ENCODE results near the gene FBP2. TPM values are rescaled to one million over a fixed set of nuclear protein-coding genes. Genes with fewer than 3 reads are reported as not detected.

The FBP2 gene
- total and polyA plus RNA-seq, 2 of the 8 experiments (the other 6 are each of a cell fraction or from before 2014, with no cell fraction given), result not detected

GRCh38 chr9:94631599-94631998 lies 38.0 kb upstream of the FBP2 start:
- H3K23ac ChIP-seq (ENCODE audit: insufficient read length), result no peak overlapping the region
- WGBS, 2 experiments (ENCODE audit: extremely low coverage in 1 of 2, insufficient coverage in 1 of 2, insufficient read length in 1 of 2, insufficient replicate concordance in 2 of 2, low coverage in 1 of 2, low lambda C conversion rate in 2 of 2, missing lambda C conversion rate in 1 of 2), result 71% methylated on average over 8 of the region's 8 CpGs; no CpG with 5 or more reads in 1 of the 2 experiments
- H3K14ac ChIP-seq (ENCODE audit: insufficient read length), result no peak overlapping the region
- H4K5ac ChIP-seq (ENCODE audit: insufficient read length, low read depth, low read length), result no peak overlapping the region
- H2BK120ac ChIP-seq (replicated peaks; ENCODE audit: low read depth, low read length), result no peak overlapping the region
- no peak overlapping the region for H2BK12ac ChIP-seq (ENCODE audit: low read depth, low read length)
- no peaks in the 10 kb centered on the region for H3K9me3 ChIP-seq (ENCODE audit: insufficient read depth in 2 of 2, low read depth in 1 of 2, low read length in 1 of 2)
- peak overlapping the region; percentile 41; the same call in 1 of the 2 replicates for H2AFZ ChIP-seq (ENCODE audit: low read length)
- H4K20me1 ChIP-seq (replicated peaks in 1 of 2; ENCODE audit: control insufficient read depth in 1 of 2, insufficient read depth in 2 of 2, low read length in 2 of 2), result no peaks in the 10 kb centered on the region
- no peaks in the 10 kb centered on the region for H3K79me2 ChIP-seq (ENCODE audit: control insufficient read depth in 1 of 2, insufficient read depth in 2 of 2, low read length in 2 of 2)
- peak overlapping the region in 1 of 4 experiments; percentile 4; a peak in 2 of 7 replicates for H3K9ac ChIP-seq (replicated peaks in 1 of 4; ENCODE audit: extremely low read depth in 1 of 4, low read depth in 3 of 4, low read length in 3 of 4)
- no peaks in the 10 kb centered on the region for H3K79me1 ChIP-seq (ENCODE audit: low read depth, low read length)
- H3K4me1 ChIP-seq (replicated peaks in 1 of 4; ENCODE audit: control insufficient read depth in 3 of 4, insufficient read depth in 4 of 4, low read length in 3 of 4), result peaks cover 10 to 16% (median 12%) of the 10 kb centered on the region in 4 experiments
- DNase-seq (ENCODE audit: low read depth in 1 of 2, low spot score in 2 of 2), result no peak
- ChIA-PET CTCF (ENCODE audit: partially characterized antibody) (interaction anchor here (0.7 to 6.5 kb wide), 3 partner anchors 11 to 332 kb away, joined by 3 to 37 read pairs (median 6); no protein-coding TSS in a partner anchor), POLR2A (ENCODE audit: partially characterized antibody) (interaction anchor here (1.7 kb wide), 1 partner anchor 9 kb away, joined by 9 read pairs; no protein-coding TSS in a partner anchor)
- no peaks in the 10 kb centered on the region for H3K23me2 ChIP-seq (ENCODE audit: low read depth, low read length)
- FAIRE-seq, result no peak
- H3K4ac ChIP-seq (replicated peaks; ENCODE audit: insufficient read length, low read depth, low read length), result no peak overlapping the region
- H2AK5ac ChIP-seq (ENCODE audit: low read depth, low read length), result no peak overlapping the region
- H2BK5ac ChIP-seq (ENCODE audit: low read depth, low read length), result no peak overlapping the region
- H3K4me2 ChIP-seq (ENCODE audit: insufficient read depth in 1 of 2, low read depth in 2 of 2, low read length in 2 of 2), result peak overlapping the region; percentile 1 to 22; a peak in 2 of 4 replicates
- H3K27me3 ChIP-seq (replicated peaks in 1 of 4; ENCODE audit: control insufficient read depth in 3 of 4, extremely low read depth in 1 of 4, insufficient read depth in 3 of 4, low read length in 3 of 4), result peaks cover 0 to 2% (median 0%) of the 10 kb centered on the region in 4 experiments; a peak in 2 of 7 replicates
- no peak overlapping the region for H2BK20ac ChIP-seq (ENCODE audit: low read length)
- H3K36me3 ChIP-seq (ENCODE audit: control insufficient read depth in 2 of 4, insufficient read depth in 4 of 4, low read length in 3 of 4), result no peaks in the 10 kb centered on the region
- H4K91ac ChIP-seq (replicated peaks; ENCODE audit: insufficient read length, low read length), result peak overlapping the region; percentile 35
- no peak overlapping the region for H3K56ac ChIP-seq (replicated peaks; ENCODE audit: insufficient read length, low read depth, low read length)
- H3K18ac ChIP-seq (ENCODE audit: extremely low read depth, low read length), result no peak overlapping the region
- no peak overlapping the region for H4K8ac ChIP-seq (ENCODE audit: extremely low read depth, insufficient read depth, low read length)
- no peak overlapping the region for H2BK15ac ChIP-seq (ENCODE audit: low read length)
- H3K4me3 ChIP-seq (ENCODE audit: extremely low read depth in 1 of 4, insufficient read depth in 2 of 4, low read depth in 3 of 4, low read length in 4 of 4), result no peak overlapping the region; a peak in 1 of 8 replicates
- no peak overlapping the region for H3K27ac ChIP-seq (ENCODE audit: low read depth, low read length)
- no peak for TF ChIP-seq CHD2 (IDR thresholded peaks at IDR 0.05; ENCODE audit: low read length)
- TF ChIP-seq POLR2AphosphoS5 (IDR thresholded peaks at IDR 0.05; ENCODE audit: low read depth, low read length), result no peak
- TF ChIP-seq YY1 (IDR thresholded peaks at IDR 0.05; ENCODE audit: low read depth, low read length), result no peak
- TF ChIP-seq SAP30 (IDR thresholded peaks at IDR 0.05; ENCODE audit: insufficient read depth, insufficient replicate concordance, low read length), result no peak
- TF ChIP-seq KDM4A (IDR thresholded peaks at IDR 0.05; ENCODE audit: low read depth, low read length, severe bottlenecking), result no peak
- no peak for TF ChIP-seq SRF (IDR thresholded peaks at IDR 0.05; ENCODE audit: low read depth, low read length)
- TF ChIP-seq SIX5 (IDR thresholded peaks at IDR 0.05; ENCODE audit: low read depth, low read length), result no peak
- TF ChIP-seq, protein P1, sequence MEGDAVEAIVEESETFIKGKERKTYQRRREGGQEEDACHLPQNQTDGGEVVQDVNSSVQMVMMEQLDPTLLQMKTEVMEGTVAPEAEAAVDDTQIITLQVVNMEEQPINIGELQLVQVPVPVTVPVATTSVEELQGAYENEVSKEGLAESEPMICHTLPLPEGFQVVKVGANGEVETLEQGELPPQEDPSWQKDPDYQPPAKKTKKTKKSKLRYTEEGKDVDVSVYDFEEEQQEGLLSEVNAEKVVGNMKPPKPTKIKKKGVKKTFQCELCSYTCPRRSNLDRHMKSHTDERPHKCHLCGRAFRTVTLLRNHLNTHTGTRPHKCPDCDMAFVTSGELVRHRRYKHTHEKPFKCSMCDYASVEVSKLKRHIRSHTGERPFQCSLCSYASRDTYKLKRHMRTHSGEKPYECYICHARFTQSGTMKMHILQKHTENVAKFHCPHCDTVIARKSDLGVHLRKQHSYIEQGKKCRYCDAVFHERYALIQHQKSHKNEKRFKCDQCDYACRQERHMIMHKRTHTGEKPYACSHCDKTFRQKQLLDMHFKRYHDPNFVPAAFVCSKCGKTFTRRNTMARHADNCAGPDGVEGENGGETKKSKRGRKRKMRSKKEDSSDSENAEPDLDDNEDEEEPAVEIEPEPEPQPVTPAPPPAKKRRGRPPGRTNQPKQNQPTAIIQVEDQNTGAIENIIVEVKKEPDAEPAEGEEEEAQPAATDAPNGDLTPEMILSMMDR (IDR thresholded peaks at IDR 0.05; ENCODE audit: control extremely low read depth in 1 of 3, insufficient read depth in 1 of 3, low read depth in 1 of 3, low read length in 3 of 3), result no peak
- no peak for TF ChIP-seq HDAC6 (IDR thresholded peaks at IDR 0.05; ENCODE audit: low read depth, low read length)
- TF ChIP-seq, protein P2, sequence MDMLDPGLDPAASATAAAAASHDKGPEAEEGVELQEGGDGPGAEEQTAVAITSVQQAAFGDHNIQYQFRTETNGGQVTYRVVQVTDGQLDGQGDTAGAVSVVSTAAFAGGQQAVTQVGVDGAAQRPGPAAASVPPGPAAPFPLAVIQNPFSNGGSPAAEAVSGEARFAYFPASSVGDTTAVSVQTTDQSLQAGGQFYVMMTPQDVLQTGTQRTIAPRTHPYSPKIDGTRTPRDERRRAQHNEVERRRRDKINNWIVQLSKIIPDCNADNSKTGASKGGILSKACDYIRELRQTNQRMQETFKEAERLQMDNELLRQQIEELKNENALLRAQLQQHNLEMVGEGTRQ (IDR thresholded peaks at IDR 0.05; ENCODE audit: low read length), result no peak

Data from H1 (cell line).